GM19372 (cell line): ENCODE data around the gene LIAS.
A peak's percentile ranks its signal among the peaks of the same experiment; 100 is the strongest.

Source experiments
- ATAC-seq: cut with Tn5 transposase; IDR thresholded peaks from one replicate; pipeline ENCODE4 v1.9.1; 2021; ENCODE audit warnings: mild to moderate bottlenecking, low read depth, moderate library complexity; ENCODE audit not compliant: unreplicated experiment

Gene LIAS

DNA sequence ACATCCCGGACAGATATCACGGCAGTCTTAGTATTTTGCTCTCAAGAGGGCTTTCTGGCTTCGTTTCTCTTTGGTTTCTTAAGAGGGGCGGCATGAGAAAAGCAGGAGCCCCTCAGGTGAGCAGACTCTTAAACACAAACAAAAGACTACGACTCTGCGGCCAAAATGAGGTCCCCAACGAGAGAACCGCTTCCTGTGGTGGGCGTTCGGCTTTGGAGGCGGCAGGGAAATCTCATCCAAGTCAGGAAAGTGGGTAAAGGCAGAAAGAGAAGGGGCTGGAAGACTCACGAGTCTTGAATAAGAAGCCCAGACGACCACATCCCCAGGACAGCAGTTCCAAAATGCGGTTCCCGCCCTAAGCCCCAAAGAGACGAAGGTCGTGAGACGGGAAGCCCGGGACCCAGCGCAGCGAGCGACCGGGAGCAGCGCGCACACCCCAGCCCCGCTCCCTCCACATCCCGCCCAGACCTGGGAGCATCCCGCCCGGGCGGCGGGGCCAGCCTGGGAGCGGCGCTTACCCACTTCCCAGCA, 68.0 kb downstream of the LIAS start:
- no peak for ATAC-seq

DNA sequence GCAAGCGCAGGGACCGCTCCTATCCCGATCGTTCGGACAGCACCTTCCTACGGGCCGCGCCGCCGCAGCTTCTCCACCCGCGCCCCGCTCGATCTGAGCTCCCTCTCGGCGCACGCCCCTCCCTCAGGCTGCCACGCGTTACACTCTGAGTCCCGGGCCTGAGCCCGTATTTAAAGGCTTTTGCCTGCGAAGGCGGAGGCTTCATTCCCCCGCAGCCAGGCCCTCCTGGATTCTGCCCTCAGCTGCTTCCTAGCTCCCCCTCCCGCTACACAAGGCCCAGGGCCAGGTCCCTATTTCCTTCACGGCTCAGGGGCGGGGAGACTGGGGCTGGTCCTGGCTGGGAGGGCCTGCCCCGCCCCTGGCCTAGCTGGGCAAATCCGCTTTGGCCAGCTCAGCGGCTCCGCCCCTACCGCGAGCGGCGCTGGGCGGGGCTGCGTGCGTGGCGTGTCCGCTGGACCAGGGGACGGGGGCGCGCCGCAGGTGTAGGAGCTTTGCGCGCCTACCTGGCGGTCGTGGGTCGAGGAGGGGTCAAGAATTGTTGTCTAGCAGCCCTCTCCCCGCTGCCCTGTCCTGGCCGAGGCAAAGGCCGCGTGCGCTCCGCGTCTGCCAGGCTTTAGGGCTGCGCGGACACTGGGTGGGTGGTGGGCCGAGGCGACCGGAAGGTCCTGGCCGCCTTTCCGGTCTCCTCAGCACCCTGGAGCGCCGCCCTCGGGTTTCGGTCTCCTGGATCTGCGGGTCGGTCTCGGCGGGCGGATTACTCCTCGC, 68.6 kb downstream of the LIAS start, which contains the start of gene UGDH:
UGDH (minus strand) TSS at position 144 of the 765 bp plus-strand sequence. CDS start 5,927 bp downstream, outside the sequence.
- ATAC-seq: peak; percentile 95

DNA sequence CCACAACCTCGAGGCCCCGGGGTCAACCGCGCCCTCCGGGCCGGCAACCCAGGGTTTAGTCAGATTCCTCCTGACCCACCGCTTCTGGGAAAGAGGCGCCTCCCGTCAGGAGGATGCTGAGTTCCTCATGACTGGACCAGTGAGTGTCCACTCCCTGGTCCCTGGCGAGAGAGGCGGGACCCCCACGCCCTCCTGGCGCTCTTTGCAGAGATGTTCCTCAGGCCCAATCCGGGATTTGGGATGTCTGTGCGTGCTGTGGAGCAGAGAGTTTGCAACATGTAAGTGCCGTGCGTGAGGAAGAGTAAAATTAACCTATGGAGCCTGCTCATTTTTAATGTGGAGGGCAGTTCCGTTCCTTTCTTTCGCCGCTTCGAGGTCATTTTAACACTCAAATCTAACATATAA, 69.2 kb downstream of the LIAS start:
- no peak for ATAC-seq
